Lower leg skin (tissue), 4 donors: ENCODE measurements around the gene DNAH7. TPM values are rescaled to one million over a fixed set of nuclear protein-coding genes. Genes with fewer than 3 reads are reported as not detected.

ENCODE experiments used
- DNase-seq, 2 donors: peaks; one replicate each; pipeline ENCODE4 v3.0.0-alpha.2; 2019; ENCODE audit warnings: low spot score in 2 of 2
- H3K4me3 ChIP-seq: fragments of 200-600 bp; sonication (generic); 2 replicates; pipeline ENCODE4 v1.5.1; 2017; ENCODE audit warnings: mild to moderate bottlenecking, low read depth; ENCODE audit not compliant: poor library complexity, severe bottlenecking
- POLR2A ChIP-seq, 2 donors: fragments of 450-650 bp; IDR thresholded peaks; one replicate each; pipeline ENCODE4 v1.6.1; 2016 to 2017; ENCODE audit warnings: antibody characterized with exemption in 2 of 2, mild to moderate bottlenecking in 1 of 2, moderate library complexity in 1 of 2
- WGBS, 2 donors: methylation state at CpG; one replicate each; pipeline ENCODE4 v1.1.5; 2018; 5-methylcytosine and 5-hydroxymethylcytosine counted together
- intact Hi-C: fragments of 100-400 bp; cut with DNase I; formaldehyde crosslinking; loops from one replicate; pipeline ENCODE4 v1.15.0; 2023; ENCODE audit warnings: low total_unique reads
- total RNA-seq, 4 donors: library from RNA; depleted of rRNA; stranded (reverse); fragments of >200 nt; gene quantifications; one replicate each; pipeline ENCODE4 v1.1.0, GENCODE V29; 2016
- TF ChIP-seq, protein P1 (sequence below), 3 donors: fragments of 450-650 bp; IDR thresholded peaks; one replicate each; pipeline ENCODE4 v1.5.1; 2016; ENCODE audit warnings: antibody characterized with exemption in 3 of 3, mild to moderate bottlenecking in 3 of 3, moderate library complexity in 2 of 3

Gene DNAH7
- total RNA-seq, 4 donors from 2014 or later = 0.08 to 0.34 (median 0.17) TPM

DNA sequence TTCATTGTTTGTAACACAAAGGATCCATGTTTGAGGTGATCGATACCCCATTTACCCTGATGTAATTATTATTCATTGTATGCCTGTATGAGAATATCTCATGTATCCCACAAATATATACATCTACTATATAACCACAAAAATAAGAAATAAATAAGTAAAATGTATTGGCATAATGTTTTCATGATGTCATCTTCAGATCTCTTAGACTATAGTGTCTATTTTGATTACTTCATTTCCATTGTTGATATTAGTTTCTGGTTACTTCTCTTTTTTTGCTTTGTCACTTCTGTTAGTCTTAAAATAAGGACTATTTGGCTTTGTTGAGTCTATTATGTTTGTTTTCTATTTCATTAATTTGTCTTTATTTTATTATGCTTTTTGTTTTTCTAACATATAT lies 301.9 kb downstream of the DNAH7 start:
- intact Hi-C loops = no loop called here
- H3K4me3 ChIP-seq = no peak overlapping the region
- DNase-seq = no peak
- 93 to 96% methylated on average over 1 of the region's 1 CpG for WGBS, 2 donors
- TF ChIP-seq, protein P1, sequence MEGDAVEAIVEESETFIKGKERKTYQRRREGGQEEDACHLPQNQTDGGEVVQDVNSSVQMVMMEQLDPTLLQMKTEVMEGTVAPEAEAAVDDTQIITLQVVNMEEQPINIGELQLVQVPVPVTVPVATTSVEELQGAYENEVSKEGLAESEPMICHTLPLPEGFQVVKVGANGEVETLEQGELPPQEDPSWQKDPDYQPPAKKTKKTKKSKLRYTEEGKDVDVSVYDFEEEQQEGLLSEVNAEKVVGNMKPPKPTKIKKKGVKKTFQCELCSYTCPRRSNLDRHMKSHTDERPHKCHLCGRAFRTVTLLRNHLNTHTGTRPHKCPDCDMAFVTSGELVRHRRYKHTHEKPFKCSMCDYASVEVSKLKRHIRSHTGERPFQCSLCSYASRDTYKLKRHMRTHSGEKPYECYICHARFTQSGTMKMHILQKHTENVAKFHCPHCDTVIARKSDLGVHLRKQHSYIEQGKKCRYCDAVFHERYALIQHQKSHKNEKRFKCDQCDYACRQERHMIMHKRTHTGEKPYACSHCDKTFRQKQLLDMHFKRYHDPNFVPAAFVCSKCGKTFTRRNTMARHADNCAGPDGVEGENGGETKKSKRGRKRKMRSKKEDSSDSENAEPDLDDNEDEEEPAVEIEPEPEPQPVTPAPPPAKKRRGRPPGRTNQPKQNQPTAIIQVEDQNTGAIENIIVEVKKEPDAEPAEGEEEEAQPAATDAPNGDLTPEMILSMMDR (IDR thresholded peaks at IDR 0.05) = no peak
- no peak for TF ChIP-seq POLR2A (IDR thresholded peaks at IDR 0.05)

DNA sequence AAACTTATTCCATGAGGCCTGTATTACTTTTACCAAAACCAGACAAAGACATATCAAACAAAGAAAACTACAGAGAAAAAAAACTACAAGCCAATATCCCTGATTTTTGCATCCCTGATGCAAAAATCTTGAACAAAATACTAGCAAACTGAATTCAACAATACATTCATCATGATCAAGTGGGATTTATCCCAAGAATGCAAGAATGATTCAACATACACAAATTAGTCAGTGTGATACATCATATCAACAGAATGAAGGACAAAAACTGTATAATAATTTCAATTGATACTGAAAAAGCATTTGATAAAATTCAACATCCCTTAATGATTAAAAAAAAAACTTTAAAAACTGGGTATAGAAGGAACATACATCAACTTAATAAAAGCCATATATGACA lies 304.8 kb downstream of the DNAH7 start:
- no peak overlapping the region for H3K4me3 ChIP-seq
- TF ChIP-seq, protein P1 (IDR thresholded peaks at IDR 0.05) = no peak
- TF ChIP-seq POLR2A (IDR thresholded peaks at IDR 0.05) = no peak
- intact Hi-C loops = no loop called here
- DNase-seq = no peak

DNA sequence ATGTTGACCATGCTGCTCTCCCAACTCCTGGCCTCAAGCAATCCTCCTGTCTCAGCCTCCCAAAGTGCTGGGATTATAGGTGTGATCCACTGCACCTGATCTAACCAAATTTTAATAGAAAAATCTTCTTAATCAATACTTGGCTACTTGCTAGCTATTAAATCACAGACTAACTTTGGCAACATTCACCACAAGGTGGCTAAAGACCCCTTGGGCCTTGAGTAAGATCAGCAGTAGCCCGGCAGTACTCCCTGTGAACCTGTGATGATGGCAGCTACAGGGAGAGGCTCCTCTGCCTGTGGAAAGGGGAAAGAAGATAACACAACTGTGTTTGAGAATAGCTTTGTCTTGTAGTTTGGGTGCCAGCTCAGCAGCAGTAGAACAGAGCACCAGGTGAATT lies 308.8 kb downstream of the DNAH7 start:
- H3K4me3 ChIP-seq = no peak overlapping the region
- no peak for DNase-seq
- 90 to 100% methylated on average over 1 of the region's 1 CpG for WGBS, 2 donors
- TF ChIP-seq POLR2A (IDR thresholded peaks at IDR 0.05) = no peak
- TF ChIP-seq, protein P1 (IDR thresholded peaks at IDR 0.05) = no peak
- intact Hi-C loops = no loop called here

DNA sequence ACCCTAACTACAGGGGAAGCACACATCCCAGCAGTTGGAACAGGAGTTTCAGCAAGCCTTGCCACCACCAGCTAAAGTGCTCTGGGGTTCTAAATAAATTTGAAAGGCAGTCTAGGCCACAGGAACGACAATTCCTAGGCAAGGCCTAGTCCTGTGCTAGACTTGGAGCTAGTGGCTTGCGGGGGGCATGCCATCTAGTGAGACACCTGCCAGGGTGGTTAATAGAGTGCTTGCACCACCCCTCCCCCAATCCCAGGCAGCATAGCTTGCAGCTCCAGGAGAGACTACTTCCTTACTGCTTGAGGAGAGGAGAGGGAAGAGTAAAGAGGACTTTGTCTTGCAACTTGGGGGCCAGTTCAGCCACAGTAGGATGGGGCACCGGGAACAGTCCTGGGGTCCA lies 309.8 kb downstream of the DNAH7 start:
- TF ChIP-seq, protein P1 (IDR thresholded peaks at IDR 0.05) = no peak
- TF ChIP-seq POLR2A (IDR thresholded peaks at IDR 0.05) = no peak
- intact Hi-C loops = no loop called here

DNA sequence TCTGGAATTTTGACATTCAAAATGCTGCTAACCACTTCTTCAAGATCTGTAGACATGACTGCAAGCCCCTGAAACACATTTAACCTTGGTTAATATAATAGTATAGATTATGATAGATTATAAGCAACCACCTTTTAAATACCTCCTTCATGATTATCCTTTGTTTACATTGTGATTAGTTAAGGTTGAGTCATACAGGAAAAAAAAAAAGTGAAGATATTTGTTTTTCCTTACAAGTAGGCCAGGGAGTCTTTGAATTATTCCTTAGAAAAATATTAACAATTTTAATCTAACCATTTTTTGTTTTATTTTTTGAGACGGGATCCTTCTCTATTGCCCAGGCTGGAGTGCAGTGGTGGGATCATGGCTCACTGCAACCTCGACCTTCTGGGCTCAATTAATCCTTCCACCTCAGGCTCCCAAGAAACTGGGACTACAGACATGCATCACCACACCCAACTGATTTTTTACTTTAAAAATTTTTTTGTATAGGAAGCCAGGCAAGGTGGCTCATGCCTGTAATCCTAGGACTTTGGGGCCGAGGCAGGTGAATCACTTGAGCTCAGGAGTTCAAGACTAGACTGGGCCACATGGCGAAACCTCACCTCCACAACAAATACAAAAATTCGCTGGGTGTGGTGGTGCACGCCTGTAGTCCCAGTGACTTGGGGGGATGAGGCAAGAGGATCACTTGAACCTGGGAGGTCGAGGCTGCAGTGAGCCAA lies 312.3 kb downstream of the DNAH7 start:
- TF ChIP-seq, protein P1 (IDR thresholded peaks at IDR 0.05) = no peak
- TF ChIP-seq POLR2A (IDR thresholded peaks at IDR 0.05) = no peak
- DNase-seq = no peak
- intact Hi-C loops = no loop called here
- H3K4me3 ChIP-seq = no peak overlapping the region
- WGBS, 2 donors = 84 to 91% methylated on average over 7 of the region's 7 CpGs

More for the DNA sequence above, 309.8 kb downstream of the DNAH7 start:
- no peak overlapping the region for H3K4me3 ChIP-seq
- WGBS, 2 donors = 91 to 92% methylated on average over 3 of the region's 3 CpGs
- no peak for DNase-seq

DNA sequence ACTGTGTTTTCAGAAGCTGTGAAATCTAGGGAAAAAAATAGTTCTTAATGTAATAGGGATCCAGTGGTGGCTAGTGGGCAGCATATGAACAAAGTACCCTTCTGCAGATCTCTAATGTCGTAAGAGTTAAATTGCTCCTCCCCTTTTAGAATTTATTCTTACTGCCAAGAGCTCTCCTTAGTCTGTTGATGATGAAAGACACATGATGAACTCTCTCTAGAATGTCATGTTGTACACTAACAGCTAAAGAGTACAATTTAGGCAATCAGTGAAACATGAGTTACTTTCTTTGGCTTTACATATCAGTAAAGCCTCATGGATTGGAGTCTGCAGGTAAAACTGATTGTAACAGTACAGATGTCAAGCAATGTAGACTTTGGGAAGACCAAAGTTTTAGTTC lies 327.4 kb downstream of the DNAH7 start:
- TF ChIP-seq, protein P1 (IDR thresholded peaks at IDR 0.05) = no peak
- intact Hi-C loops = no loop called here

More for the DNA sequence above, 327.4 kb downstream of the DNAH7 start:
- H3K4me3 ChIP-seq = no peak overlapping the region
- DNase-seq = no peak
- 80 to 90% methylated on average over 1 of the region's 1 CpG for WGBS, 2 donors
